Thymus (tissue), 11 donors: Measurements from ENCODE around the gene TLX1. TPM values are rescaled to one million over a fixed set of nuclear protein-coding genes. Genes with fewer than 3 reads are reported as not detected.
"Not testable (repeated sequence)": the region's sequence is repeated elsewhere in the genome, so short reads cannot be mapped to it uniquely, and the experiment has no call there.

ENCODE experiments used
- DNase-seq, 9 donors: peaks; one replicate each; pipeline ENCODE4 v3.0.0-alpha.2; 2013; ENCODE audit warnings: low spot score in 9 of 9, low read depth in 6 of 9, missing footprints in 1 of 9
- H3K27ac ChIP-seq, 2 donors: one replicate each; pipeline ENCODE4 v1.5.1; 2013; ENCODE audit warnings: control low read depth in 1 of 2, low read depth in 1 of 2, low read length in 1 of 2, mild to moderate bottlenecking in 1 of 2, moderate library complexity in 1 of 2
- H3K27me3 ChIP-seq, 2 donors: one replicate each; pipeline ENCODE4 v1.5.1; 2013; ENCODE audit warnings: low read length in 1 of 2; ENCODE audit not compliant: control insufficient read depth in 2 of 2, insufficient read depth in 1 of 2
- H3K36me3 ChIP-seq, 2 donors: one replicate each; pipeline ENCODE4 v1.5.1; 2013; ENCODE audit warnings: low read length in 1 of 2, mild to moderate bottlenecking in 1 of 2, moderate library complexity in 1 of 2; ENCODE audit not compliant: control insufficient read depth in 2 of 2, insufficient read depth in 2 of 2
- H3K4me1 ChIP-seq, 2 donors: one replicate each; pipeline ENCODE4 v1.5.1; 2013; ENCODE audit warnings: low read length in 2 of 2; ENCODE audit not compliant: control insufficient read depth in 2 of 2, insufficient read depth in 2 of 2
- H3K4me3 ChIP-seq, 2 donors: one replicate each; pipeline ENCODE4 v1.5.1; 2013; ENCODE audit warnings: low read length in 2 of 2, control low read depth in 1 of 2, mild to moderate bottlenecking in 1 of 2
- H3K9me3 ChIP-seq, 2 donors: one replicate each; pipeline ENCODE4 v1.5.1; 2013; ENCODE audit warnings: low read length in 1 of 2, mild to moderate bottlenecking in 1 of 2; ENCODE audit not compliant: control insufficient read depth in 2 of 2, insufficient read depth in 1 of 2
- WGBS: extraction: QIAGEN DNeasy Blood & Tissue Kit; methylation state at CpG from one replicate; pipeline ENCODE4 v1.1.7; 2013; 5-methylcytosine and 5-hydroxymethylcytosine counted together
- polyA plus RNA-seq: library from polyadenylated mRNA; stranded (reverse); fragments of 200-250 nt; gene quantifications from one replicate; pipeline ENCODE4 v1.2.3, GENCODE V29; 2013
- total RNA-seq: library from RNA; stranded (reverse); fragments of 120-200 nt; gene quantifications from one replicate; pipeline ENCODE4 v1.2.4, GENCODE V29; 2013
- donor health status: healthy.

The TLX1 gene
- total and polyA plus RNA-seq, 2 donors, result 0.05 to 0.27 TPM

- no peak overlapping the region for H3K27ac ChIP-seq
- no peak for DNase-seq
Measured at GRCh38 chr10:101144053-101144452, 13.0 kb downstream of the TLX1 start.

GRCh38 chr10:101145145-101145544, 14.0 kb downstream of the TLX1 start:
- H3K27me3 ChIP-seq, result peaks cover 80 to 100% of the 10 kb centered on the region in 2 donors
- no peak overlapping the region for H3K27ac ChIP-seq

More at GRCh38 chr10:101144053-101144452, 13.0 kb downstream of the TLX1 start:
- Histone ChIP-seq H3K27me3 (peaks cover 90 to 100% of the 10 kb centered on the region in 2 donors), H3K36me3 (no peaks in the 10 kb centered on the region), H3K4me3 (no peak overlapping the region), H3K9me3 (peaks cover 0 to 7% of the 10 kb centered on the region in 2 donors), H3K4me1 (no peaks in the 10 kb centered on the region)

GRCh38 chr10:101145750-101146391, 14.8 kb downstream of the TLX1 start:
- Histone ChIP-seq H3K36me3 (no peaks in the 10 kb centered on the region), H3K27me3 (peaks cover 73 to 100% of the 10 kb centered on the region in 2 donors), H3K4me1 (no peaks in the 10 kb centered on the region), H3K4me3 (no peak overlapping the region), H3K27ac (no peak overlapping the region), H3K9me3 (peaks cover 1 to 3% of the 10 kb centered on the region in 2 donors)
- 11% methylated on average over 40 of the region's 40 CpGs for WGBS
- no peak for DNase-seq

More at GRCh38 chr10:101145145-101145544, 14.0 kb downstream of the TLX1 start:
- H3K36me3 ChIP-seq, result no peaks in the 10 kb centered on the region
- H3K4me3 ChIP-seq, result no peak overlapping the region
- WGBS, result 67% methylated on average over 7 of the region's 7 CpGs
- no peak for DNase-seq
- H3K9me3 ChIP-seq, result peaks cover 1 to 4% of the 10 kb centered on the region in 2 donors
- no peaks in the 10 kb centered on the region for H3K4me1 ChIP-seq

- Histone ChIP-seq H3K27ac (no peak overlapping the region), H3K9me3 (peaks cover 1 to 3% of the 10 kb centered on the region in 2 donors), H3K4me1 (no peaks in the 10 kb centered on the region), H3K36me3 (no peaks in the 10 kb centered on the region), H3K27me3 (peaks cover 66 to 98% of the 10 kb centered on the region in 2 donors), H3K4me3 (no peak overlapping the region)
- 8% methylated on average over 55 of the region's 55 CpGs for WGBS
- no peak for DNase-seq
Measured at GRCh38 chr10:101146392-101147251, 15.5 kb downstream of the TLX1 start.

- 75% methylated on average over 4 of the region's 4 CpGs for WGBS
- no peak for DNase-seq
- Histone ChIP-seq H3K36me3 (no peaks in the 10 kb centered on the region), H3K27ac (no peak overlapping the region), H3K4me1 (no peaks in the 10 kb centered on the region), H3K4me3 (no peak overlapping the region), H3K9me3 (peaks cover 0 to 1% of the 10 kb centered on the region in 2 donors), H3K27me3 (peaks cover 30 to 76% of the 10 kb centered on the region in 2 donors)
Measured at GRCh38 chr10:101151395-101151794, 20.3 kb downstream of the TLX1 start.

GRCh38 chr10:101152316-101152715, 21.2 kb downstream of the TLX1 start:
- no peaks in the 10 kb centered on the region for H3K36me3 ChIP-seq
- 88% methylated on average over 3 of the region's 3 CpGs for WGBS
- H3K27me3 ChIP-seq, result peaks cover 22 to 73% of the 10 kb centered on the region in 2 donors
- no peaks in the 10 kb centered on the region for H3K4me1 ChIP-seq
- no peak for DNase-seq
- no peak overlapping the region for H3K4me3 ChIP-seq
- H3K9me3 ChIP-seq, result peaks cover 0 to 1% of the 10 kb centered on the region in 2 donors
- H3K27ac ChIP-seq, result no peak overlapping the region

GRCh38 chr10:101154506-101154905, 23.4 kb downstream of the TLX1 start:
- not testable (repeated sequence) for H3K27ac ChIP-seq, H3K4me1 ChIP-seq, DNase-seq, H3K36me3 ChIP-seq, H3K9me3 ChIP-seq, H3K4me3 ChIP-seq
- peaks cover 11 to 69% of the 10 kb centered on the region in 2 donors for H3K27me3 ChIP-seq
- WGBS, result 97% methylated on average over 5 of the region's 5 CpGs

- H3K9me3 ChIP-seq, result no peaks in the 10 kb centered on the region
- 79% methylated on average over 3 of the region's 3 CpGs for WGBS
- peaks cover 11 to 61% of the 10 kb centered on the region in 2 donors for H3K27me3 ChIP-seq
- H3K4me3 ChIP-seq, result no peak overlapping the region
- H3K4me1 ChIP-seq, result no peaks in the 10 kb centered on the region
- no peaks in the 10 kb centered on the region for H3K36me3 ChIP-seq
- no peak for DNase-seq
- no peak overlapping the region for H3K27ac ChIP-seq
Measured at GRCh38 chr10:101155896-101156295, 24.8 kb downstream of the TLX1 start.
